ENCODE results near the gene BAG5. TPM values are rescaled to one million over a fixed set of nuclear protein-coding genes. Genes with fewer than 3 reads are reported as not detected.

BAG5 gene
- total and polyA plus RNA-seq, 2 of the 4 experiments (the other 2 are of a cell fraction): 6.7 to 22.2 TPM

DNA sequence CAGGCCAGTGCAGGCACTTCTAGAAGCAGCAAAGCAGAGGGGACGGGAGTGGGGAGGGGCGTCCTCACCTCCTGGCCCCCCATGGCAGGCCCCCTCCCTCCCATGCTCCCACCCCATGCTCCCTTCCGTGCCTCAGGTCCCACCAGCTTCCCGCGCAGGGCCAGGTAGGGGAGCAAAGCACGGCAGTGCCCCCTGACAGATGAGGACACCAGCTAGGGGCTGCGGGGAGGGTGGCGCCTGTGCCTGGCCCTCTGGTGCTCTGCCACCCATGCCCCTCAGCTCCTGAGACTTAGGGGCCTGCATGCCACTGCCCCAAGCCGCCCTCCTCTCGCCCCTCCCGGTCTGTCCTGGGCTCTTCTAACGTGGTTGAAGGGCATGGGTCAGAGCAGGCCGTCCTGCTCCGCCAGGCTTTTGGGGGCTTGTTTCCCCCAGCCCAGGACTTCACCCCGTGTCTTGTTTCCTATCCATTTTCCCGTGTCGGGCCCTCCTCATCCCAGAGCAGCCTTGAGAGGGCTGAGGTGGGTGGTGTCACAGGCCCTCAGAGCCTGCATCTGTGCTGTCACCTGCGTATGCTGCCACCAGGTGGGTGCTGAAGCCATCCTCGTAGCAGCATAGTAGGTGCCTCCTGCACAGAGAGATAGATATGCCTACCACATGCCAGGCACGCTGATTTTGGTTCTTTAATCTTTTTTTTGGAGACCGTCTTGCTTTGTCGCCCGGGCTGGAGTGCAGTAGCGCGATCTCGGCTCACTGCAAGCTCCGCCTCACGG is 23.2 kb downstream of the BAG5 start:
- Histone ChIP-seq H4K91ac (ENCODE audit: insufficient read depth, low read depth, low read length) (peak overlapping the region; percentile 49; the same call in 1 of the 2 replicates), H3K4me2 (ENCODE audit: low read depth, low read length) (no peak overlapping the region), H3K79me1 (ENCODE audit: low read depth in 1 of 2, low read length in 2 of 2) (no peaks in the 10 kb centered on the region; a peak in 1 of 4 replicates), H3K27me3 (ENCODE audit: control insufficient read depth, insufficient read depth, low read length) (no peaks in the 10 kb centered on the region), H3K4me1 (ENCODE audit: control insufficient read depth, insufficient read depth, low read length) (peaks cover 25% of the 10 kb centered on the region), H2BK120ac (ENCODE audit: low read depth, low read length) (peak overlapping the region; percentile 61; the same call in 1 of the 2 replicates), H4K20me1 (ENCODE audit: insufficient read depth, low read length) (no peaks in the 10 kb centered on the region), H3K9me3 (ENCODE audit: control insufficient read depth, insufficient read depth, low read length) (no peaks in the 10 kb centered on the region), H3K27ac (ENCODE audit: insufficient read depth, low read length) (no peak overlapping the region), H2BK5ac (ENCODE audit: low read depth, low read length, poor library complexity, severe bottlenecking) (peak overlapping the region; percentile 49), H3K36me3 (ENCODE audit: control insufficient read depth, insufficient read depth, low read length) (peaks cover 7% of the 10 kb centered on the region; the same call in 1 of the 2 replicates), H3K9ac (ENCODE audit: low read depth, low read length) (no peak overlapping the region), H3K18ac (ENCODE audit: low read depth, low read length) (no peak overlapping the region), H4K8ac (ENCODE audit: low read depth in 2 of 2, low read length in 2 of 2) (peak overlapping the region in 1 of 2 experiments; percentile 62; a peak in 2 of 4 replicates), H2BK15ac (ENCODE audit: low read depth, low read length) (peak overlapping the region; percentile 14; the same call in 1 of the 3 replicates), H3K4me3 (ENCODE audit: insufficient read depth, low read depth, low read length) (no peak overlapping the region), H2AFZ (replicated peaks; ENCODE audit: low read length, poor library complexity) (peak overlapping the region; percentile 68), H3K23ac (ENCODE audit: low read depth, low read length) (no peak overlapping the region), H3K9me1 (ENCODE audit: insufficient read depth, low read length) (no peaks in the 10 kb centered on the region), H3K56ac (ENCODE audit: extremely low read depth, insufficient read depth, low read length) (no peak overlapping the region; the same call in 1 of the 2 replicates), H3K4ac (ENCODE audit: low read depth, low read length) (peak overlapping the region; percentile 90), H2BK20ac (ENCODE audit: low read depth, low read length) (peak overlapping the region; percentile 42; the same call in 1 of the 2 replicates), H4K5ac (ENCODE audit: low read depth, low read length) (no peak overlapping the region), H3K14ac (replicated peaks; ENCODE audit: low read depth, low read length) (no peak overlapping the region), H2AK9ac (replicated peaks; ENCODE audit: low read depth, low read length, poor library complexity) (peak overlapping the region; percentile 76), H2AK5ac (ENCODE audit: low read depth, low read length) (peak overlapping the region; percentile 91)
- intact Hi-C loops (cut with micrococcal nuclease) (no loop called here), in situ Hi-C loops (cut with MboI; ENCODE audit: low sequenced_read_pairs) (no loop called here), dilution Hi-C loops (cut with HindIII; ENCODE audit: low sequenced_read_pairs, unreplicated experiment) (no loop called here)
- POLR2A ChIA-PET (ENCODE audit: unreplicated experiment): no interaction called here
- whole genome bisulfite sequencing, 2 experiments (ENCODE audit: extremely low coverage in 2 of 2, insufficient read length in 1 of 2): 91% methylated on average over 9 of the region's 28 CpGs; no CpG with 5 or more reads in 1 of the 2 experiments
- CTCF ChIA-PET: no interaction called here
- ATAC-seq (ENCODE audit: low read depth) (no peak), DNase-seq (no peak)
- TF ChIP-seq POLR2A (IDR thresholded peaks at IDR 0.05; ENCODE audit: low read depth, low read length) (no peak), NFE2L2 (IDR thresholded peaks at IDR 0.05; ENCODE audit: low read depth, low read length) (no peak), SMC3 (IDR thresholded peaks at IDR 0.05; ENCODE audit: low read depth, low read length) (no peak), MXI1 (IDR thresholded peaks at IDR 0.05; ENCODE audit: borderline replicate concordance, low read depth, low read length) (no peak)
- TF ChIP-seq, protein P1, sequence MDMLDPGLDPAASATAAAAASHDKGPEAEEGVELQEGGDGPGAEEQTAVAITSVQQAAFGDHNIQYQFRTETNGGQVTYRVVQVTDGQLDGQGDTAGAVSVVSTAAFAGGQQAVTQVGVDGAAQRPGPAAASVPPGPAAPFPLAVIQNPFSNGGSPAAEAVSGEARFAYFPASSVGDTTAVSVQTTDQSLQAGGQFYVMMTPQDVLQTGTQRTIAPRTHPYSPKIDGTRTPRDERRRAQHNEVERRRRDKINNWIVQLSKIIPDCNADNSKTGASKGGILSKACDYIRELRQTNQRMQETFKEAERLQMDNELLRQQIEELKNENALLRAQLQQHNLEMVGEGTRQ (IDR thresholded peaks at IDR 0.05; ENCODE audit: low read depth, low read length): no peak
- BruUV-seq (replicated peaks): no TSS peak
